T-helper 2 cell treated with Interferon-gamma antibody and Interleukin-4, amounts not matched to agents 5 μg/mL and 100 μg/mL, for 36 hours (primary cell): ENCODE results near the gene TMPRSS6.

Experiments used
- DNase-seq: peaks from one replicate; pipeline ENCODE4 v3.0.0; 2021; ENCODE audit warnings: low spot score
- H3K27ac Mint-ChIP-seq: one replicate; pipeline ENCODE4 v1.8.0; 2021; ENCODE audit warnings: mild to moderate bottlenecking, mixed read lengths
- H3K27me3 Mint-ChIP-seq: one replicate; pipeline ENCODE4 v1.8.0; 2021; ENCODE audit warnings: low read depth, mixed read lengths
- H3K36me3 Mint-ChIP-seq: one replicate; pipeline ENCODE4 v1.8.0; 2021; ENCODE audit warnings: low read depth, mixed read lengths
- H3K4me1 Mint-ChIP-seq: one replicate; pipeline ENCODE4 v1.8.0; 2021; ENCODE audit warnings: low read depth, mixed read lengths
- H3K4me3 Mint-ChIP-seq: one replicate; pipeline ENCODE4 v1.8.0; 2022; ENCODE audit warnings: mild to moderate bottlenecking, moderate library complexity, mixed read lengths
- H3K9me3 Mint-ChIP-seq: one replicate; pipeline ENCODE4 v1.8.0; 2021; ENCODE audit warnings: mixed read lengths

Gene TMPRSS6

DNA sequence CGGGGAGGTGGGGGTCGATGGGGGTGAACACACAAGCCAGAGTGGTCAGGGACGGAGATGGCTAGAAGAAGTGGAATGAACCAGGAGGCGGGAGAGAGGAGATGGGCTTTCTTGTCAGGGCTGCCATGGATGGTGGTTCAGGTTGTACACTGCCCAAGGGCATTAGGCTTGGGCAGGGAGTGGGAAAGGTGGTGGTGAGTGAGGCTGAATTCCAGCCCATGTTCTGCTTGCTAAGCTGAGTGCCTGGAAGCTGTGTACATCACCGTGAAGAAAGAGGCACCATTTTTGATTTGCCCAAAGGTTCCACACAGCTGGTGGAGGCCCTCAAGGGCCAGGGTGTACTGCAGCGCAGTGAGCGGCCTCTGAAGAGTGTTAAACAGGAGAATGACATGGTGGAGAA is 23.3 kb upstream of the TMPRSS6 start:
- H3K4me1 Mint-ChIP-seq = peaks cover 5% of the 10 kb centered on the region
- H3K36me3 Mint-ChIP-seq = peaks cover 64% of the 10 kb centered on the region
- H3K9me3 Mint-ChIP-seq = no peaks in the 10 kb centered on the region
- no peak for DNase-seq
- peak overlapping the region; percentile 24 for H3K27ac Mint-ChIP-seq
- no peak overlapping the region for H3K4me3 Mint-ChIP-seq
- H3K27me3 Mint-ChIP-seq = no peaks in the 10 kb centered on the region

DNA sequence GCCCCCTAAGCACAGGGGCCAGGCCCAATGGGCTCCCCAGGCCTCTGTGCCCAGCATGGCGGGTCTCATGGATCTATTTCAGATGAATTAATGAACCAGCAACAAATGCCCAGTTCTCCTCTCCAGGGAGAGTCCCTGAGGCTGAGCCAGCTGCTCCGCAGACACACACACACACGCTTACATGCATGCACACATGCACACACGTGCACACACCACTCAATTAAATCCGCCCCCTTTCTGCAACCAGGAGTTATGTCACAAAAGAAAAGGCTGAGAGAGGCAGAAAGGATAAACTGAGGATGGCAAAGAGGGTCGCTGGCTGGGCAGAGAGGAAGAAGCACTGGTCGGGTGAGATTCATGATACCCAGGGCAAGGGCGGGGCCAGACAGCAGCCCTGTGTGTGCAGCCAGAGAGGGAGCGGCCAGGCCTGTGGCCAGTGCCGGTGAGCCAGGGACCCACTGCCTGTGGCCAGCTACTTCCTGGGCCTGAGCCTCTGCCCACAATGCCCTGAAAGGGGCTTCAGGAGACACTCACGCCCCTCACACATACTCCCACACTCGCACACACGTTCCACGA is 20.4 kb upstream of the TMPRSS6 start:
- DNase-seq = no peak
- H3K27ac Mint-ChIP-seq = no peak overlapping the region
- peaks cover 67% of the 10 kb centered on the region for H3K36me3 Mint-ChIP-seq
- no peak overlapping the region for H3K4me3 Mint-ChIP-seq
- H3K9me3 Mint-ChIP-seq = no peaks in the 10 kb centered on the region
- no peaks in the 10 kb centered on the region for H3K27me3 Mint-ChIP-seq
- H3K4me1 Mint-ChIP-seq = peaks cover 11% of the 10 kb centered on the region

DNA sequence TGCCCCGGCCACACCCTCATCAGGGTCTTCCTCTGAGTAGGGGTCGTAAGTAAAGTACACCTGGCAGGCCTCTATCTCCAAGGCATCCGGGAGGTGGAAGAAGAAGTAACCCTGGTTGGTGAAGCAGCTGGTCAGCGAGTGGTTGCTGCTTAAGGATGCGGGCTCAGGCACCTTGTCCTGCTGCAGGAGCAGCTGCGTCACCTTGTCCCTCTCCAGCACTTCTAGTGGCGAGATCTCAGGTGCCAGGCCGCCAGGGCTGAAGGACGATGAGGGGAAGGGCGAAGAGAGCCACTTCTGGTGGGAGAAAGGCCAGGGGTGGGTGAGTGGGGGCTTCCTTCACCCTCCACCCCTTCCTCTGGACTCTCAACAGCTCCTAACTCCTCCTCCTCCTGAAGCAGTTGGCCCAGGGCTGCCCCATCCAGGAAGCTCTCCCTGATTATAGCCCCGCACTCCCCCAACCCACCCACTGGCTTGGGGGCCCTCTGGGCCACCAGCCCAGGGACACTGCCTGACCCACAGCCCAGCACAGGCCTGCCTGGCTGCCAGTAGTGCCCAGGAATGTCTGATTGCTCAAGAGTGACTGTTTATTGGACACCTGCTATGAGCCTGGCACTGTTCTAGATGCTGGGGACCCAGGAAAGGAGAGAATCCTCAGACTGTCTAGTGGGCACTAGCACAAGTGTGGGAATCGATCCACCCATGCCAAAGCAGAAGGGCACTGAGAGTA is 19.2 kb upstream of the TMPRSS6 start:
- Mint-ChIP-seq H3K9me3 (no peaks in the 10 kb centered on the region), H3K36me3 (peaks cover 63% of the 10 kb centered on the region), H3K27me3 (no peaks in the 10 kb centered on the region), H3K4me3 (no peak overlapping the region), H3K4me1 (peaks cover 18% of the 10 kb centered on the region), H3K27ac (peak overlapping the region; percentile 41)
- DNase-seq = no peak

DNA sequence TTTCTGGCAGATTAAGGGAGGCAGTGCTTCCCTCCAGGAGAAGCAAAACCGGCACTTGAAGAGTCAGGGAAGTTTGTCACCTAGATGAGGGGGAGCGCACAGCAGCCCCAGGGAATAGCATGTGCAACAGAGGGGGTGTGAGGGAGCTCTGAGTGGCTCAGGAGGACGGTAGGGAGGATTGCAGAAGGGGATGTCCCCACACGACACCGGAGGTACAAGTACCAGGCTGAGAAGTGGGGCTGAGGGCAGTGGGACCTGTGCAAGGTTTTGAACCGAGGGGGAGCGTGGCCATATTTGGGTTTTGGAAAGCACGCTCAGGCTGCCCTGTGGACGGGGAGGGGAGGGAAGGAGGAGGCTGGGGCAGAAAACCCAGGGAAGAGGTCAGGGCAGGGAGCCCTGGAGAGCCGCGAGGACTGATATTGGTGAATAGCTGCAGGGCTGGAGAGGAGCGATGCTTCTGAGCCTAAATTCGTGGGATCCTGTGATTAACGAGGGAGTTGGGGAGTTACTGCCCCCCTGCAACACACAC is 17.9 kb upstream of the TMPRSS6 start:
- H3K9me3 Mint-ChIP-seq = no peaks in the 10 kb centered on the region
- H3K4me3 Mint-ChIP-seq = no peak overlapping the region
- H3K27ac Mint-ChIP-seq = peak overlapping the region; percentile 62
- DNase-seq = no peak
- H3K27me3 Mint-ChIP-seq = no peaks in the 10 kb centered on the region
- peaks cover 59% of the 10 kb centered on the region for H3K36me3 Mint-ChIP-seq
- H3K4me1 Mint-ChIP-seq = peaks cover 31% of the 10 kb centered on the region

DNA sequence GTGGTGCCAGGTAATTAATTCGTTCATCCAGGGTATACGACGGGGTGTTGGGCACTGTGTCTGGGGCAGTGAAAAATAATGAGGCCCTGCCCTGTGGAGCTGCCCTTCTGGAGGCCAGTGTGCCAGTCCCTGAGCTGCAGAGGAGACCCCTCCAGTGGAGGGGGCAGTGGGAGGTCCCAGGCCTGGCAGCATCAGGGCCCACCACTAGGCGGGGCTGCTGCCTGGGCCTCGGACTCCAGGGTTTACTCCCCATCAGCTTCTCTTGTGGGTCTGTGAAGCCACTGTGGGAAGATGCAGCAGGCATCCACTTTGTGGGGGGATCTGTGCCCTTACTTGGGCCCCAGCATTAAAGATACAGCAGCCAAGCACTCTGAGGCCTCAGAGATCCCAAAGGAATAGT is 17.4 kb upstream of the TMPRSS6 start:
- Mint-ChIP-seq H3K9me3 (no peaks in the 10 kb centered on the region), H3K36me3 (peaks cover 55% of the 10 kb centered on the region), H3K4me3 (no peak overlapping the region), H3K27ac (no peak overlapping the region), H3K4me1 (peaks cover 36% of the 10 kb centered on the region), H3K27me3 (no peaks in the 10 kb centered on the region)
- DNase-seq = no peak

DNA sequence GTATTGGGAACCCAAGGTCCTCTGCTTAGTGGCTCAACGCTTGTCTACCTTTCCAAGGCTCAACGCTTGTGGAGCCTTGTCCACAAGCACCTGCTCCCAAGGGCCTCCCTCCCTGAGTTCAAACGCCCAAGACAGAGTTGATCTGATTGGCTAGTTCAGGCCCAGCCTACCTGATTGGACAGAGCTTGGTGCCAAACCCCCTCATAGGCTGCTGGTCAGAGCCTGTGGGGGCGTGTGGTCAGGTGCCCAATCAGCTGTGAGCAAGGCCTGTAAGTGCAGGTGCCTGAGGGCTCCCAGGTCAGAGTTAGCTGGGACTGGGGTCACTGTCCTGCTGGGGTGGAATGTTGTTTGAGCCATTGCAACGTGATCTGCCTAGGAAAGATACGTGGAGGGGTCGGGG is 16.9 kb upstream of the TMPRSS6 start:
- H3K4me3 Mint-ChIP-seq = no peak overlapping the region
- peak overlapping the region; percentile 17 for H3K27ac Mint-ChIP-seq
- H3K36me3 Mint-ChIP-seq = peaks cover 53% of the 10 kb centered on the region
- no peaks in the 10 kb centered on the region for H3K9me3 Mint-ChIP-seq
- no peak for DNase-seq
- no peaks in the 10 kb centered on the region for H3K27me3 Mint-ChIP-seq
- H3K4me1 Mint-ChIP-seq = peaks cover 38% of the 10 kb centered on the region

DNA sequence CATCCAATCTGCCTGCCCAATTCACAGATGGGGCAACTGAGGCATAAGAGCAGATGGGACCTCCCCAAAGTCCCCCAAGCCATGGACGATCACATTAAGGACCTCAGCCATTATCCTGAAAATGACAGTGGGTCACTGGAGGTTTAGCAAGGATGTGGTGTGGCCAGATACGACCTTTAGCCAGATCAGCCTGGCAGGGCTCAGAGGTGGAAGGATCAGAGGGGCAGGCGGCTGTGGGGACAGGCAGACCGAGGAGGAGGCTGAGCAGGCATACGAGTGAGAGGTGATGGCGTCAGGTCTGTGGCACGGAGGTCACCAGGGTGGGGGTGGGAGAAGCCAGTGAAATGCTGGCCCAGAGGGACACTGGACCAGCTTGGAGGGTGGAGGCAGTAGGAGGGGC is 14.1 kb upstream of the TMPRSS6 start:
- Mint-ChIP-seq H3K36me3 (peaks cover 42% of the 10 kb centered on the region), H3K27me3 (no peaks in the 10 kb centered on the region), H3K4me3 (no peak overlapping the region), H3K27ac (peak overlapping the region; percentile 100), H3K9me3 (no peaks in the 10 kb centered on the region), H3K4me1 (peaks cover 52% of the 10 kb centered on the region)
- DNase-seq = no peak

DNA sequence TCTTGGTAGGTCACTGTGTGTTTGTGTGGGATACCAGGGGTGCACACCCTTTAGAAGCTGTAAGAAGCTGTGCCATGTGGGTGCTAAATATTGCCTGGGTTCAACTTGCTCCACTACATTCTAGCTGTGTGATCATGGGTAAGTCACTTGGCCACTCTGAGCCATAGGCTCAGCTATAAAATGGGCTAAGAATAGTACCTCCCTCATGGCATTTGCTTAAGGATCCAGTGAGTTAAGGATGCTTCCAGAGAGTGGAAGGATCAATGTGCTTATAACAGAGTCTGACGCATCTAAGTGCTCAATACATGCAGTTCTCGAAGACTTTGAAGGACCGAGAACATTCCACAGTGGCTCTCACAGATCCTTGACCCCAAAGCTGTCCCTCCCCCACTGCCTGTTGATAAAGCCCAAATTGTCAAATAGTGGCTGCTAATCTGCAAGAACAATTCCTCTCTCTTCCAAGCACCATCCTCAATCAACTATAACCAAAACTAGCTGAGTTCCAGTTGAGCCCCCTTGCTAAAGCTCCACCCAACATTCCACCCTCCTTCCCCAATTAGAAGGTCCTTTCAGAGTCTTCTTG is 13.2 kb upstream of the TMPRSS6 start:
- Mint-ChIP-seq H3K27me3 (no peaks in the 10 kb centered on the region), H3K4me1 (peaks cover 60% of the 10 kb centered on the region), H3K36me3 (peaks cover 44% of the 10 kb centered on the region), H3K9me3 (no peaks in the 10 kb centered on the region), H3K27ac (peak overlapping the region; percentile 100), H3K4me3 (peak overlapping the region; percentile 79)
- no peak for DNase-seq

DNA sequence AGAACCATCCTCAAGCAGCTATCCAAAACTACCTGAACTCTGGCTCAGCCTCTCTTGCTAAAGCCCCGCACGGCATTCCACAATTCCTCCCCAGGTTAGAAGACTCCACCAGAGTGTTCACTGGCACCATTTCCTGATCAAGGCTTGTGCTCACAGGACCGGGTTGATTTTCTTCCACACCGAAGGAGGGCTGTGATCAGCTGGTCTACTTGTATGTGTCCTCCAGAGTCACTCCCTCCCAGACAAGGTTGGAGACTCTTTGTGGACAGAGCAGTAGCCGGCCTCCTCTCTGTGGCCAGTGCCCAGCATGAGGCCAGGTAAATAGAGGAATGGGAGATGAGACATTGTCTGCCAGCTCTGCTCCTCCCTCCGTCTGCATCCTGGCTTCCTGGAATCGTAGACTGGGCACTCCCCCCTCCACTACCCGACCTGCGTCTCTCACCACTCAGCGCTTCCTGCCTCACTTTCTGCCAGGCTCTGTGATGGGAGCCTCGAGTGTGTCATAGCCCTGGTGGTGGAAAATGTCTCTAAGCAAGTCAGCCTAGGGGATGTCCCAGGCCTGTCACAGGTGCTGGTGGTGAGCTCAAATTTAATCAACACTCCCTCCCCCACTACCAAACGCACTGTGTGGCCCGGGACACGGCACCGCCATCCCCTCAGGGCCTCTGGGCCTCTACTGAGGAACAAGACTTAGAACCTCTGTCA is 12.5 kb upstream of the TMPRSS6 start:
- H3K9me3 Mint-ChIP-seq = no peaks in the 10 kb centered on the region
- H3K27me3 Mint-ChIP-seq = no peaks in the 10 kb centered on the region
- H3K4me1 Mint-ChIP-seq = peaks cover 59% of the 10 kb centered on the region
- H3K36me3 Mint-ChIP-seq = peaks cover 38% of the 10 kb centered on the region
- DNase-seq = peak; percentile 95
- H3K4me3 Mint-ChIP-seq = peak overlapping the region; percentile 79
- peak overlapping the region; percentile 100 for H3K27ac Mint-ChIP-seq

DNA sequence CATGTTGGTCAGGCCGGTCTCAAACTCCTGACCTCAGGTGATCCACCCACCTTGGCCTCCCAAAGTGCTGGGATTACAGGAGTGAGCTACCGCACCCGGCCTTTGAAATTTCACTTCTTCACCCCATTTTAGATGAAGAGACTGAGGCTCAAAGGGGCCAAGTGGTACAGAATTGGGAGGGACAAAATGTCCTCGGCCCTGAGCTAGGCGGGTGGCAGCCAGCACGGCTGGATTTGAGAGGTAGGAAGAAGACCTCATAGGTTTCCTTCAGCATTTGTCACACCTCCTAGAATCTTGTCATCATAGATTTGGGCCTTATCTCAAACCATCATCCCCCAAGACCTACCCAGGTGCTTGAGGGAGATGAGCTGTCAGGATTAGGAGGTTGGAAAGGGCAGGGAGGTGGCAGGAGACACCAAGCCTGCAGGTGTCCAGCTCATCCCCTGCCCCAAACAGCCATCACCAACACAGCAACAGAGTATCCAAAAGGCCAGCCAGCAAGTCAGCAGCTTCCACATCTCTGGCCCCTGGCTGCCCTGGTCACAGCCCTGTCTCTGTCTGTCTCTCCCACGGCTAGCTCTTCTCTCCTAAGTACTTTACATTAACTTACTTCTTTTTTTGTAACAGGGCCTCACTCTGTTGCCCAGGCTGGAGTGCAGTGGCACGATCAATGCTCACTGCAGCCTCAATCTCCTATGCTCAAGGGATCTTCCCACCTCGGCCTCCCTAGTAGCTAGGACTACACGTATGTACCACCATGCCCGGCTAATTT is 11.2 kb upstream of the TMPRSS6 start:
- peaks cover 28% of the 10 kb centered on the region for H3K36me3 Mint-ChIP-seq
- peak overlapping the region; percentile 100 for H3K27ac Mint-ChIP-seq
- H3K4me3 Mint-ChIP-seq = peak overlapping the region; percentile 25
- H3K4me1 Mint-ChIP-seq = peaks cover 59% of the 10 kb centered on the region
- no peaks in the 10 kb centered on the region for H3K9me3 Mint-ChIP-seq
- no peaks in the 10 kb centered on the region for H3K27me3 Mint-ChIP-seq
- no peak for DNase-seq

DNA sequence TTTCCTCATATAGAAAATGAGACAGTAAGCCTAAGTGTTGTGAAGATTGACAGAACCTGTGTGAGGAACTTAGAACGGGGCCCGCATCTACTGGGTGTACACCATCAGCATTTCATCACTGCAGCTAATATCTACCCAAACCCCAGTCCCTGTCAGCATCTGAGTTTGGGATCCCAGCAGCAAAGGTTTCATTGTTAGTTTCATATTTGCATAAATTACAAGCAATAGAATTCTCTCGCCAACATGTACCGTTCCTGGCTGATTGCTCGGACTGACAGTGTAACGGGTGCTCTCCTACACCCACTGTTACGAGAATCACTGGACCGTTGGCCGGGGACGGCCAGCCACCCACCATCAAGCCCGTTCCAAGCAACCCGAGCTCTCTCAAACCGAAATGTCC is 10.4 kb upstream of the TMPRSS6 start:
- no peaks in the 10 kb centered on the region for H3K27me3 Mint-ChIP-seq
- H3K4me1 Mint-ChIP-seq = peaks cover 57% of the 10 kb centered on the region
- H3K4me3 Mint-ChIP-seq = no peak overlapping the region

DNA sequence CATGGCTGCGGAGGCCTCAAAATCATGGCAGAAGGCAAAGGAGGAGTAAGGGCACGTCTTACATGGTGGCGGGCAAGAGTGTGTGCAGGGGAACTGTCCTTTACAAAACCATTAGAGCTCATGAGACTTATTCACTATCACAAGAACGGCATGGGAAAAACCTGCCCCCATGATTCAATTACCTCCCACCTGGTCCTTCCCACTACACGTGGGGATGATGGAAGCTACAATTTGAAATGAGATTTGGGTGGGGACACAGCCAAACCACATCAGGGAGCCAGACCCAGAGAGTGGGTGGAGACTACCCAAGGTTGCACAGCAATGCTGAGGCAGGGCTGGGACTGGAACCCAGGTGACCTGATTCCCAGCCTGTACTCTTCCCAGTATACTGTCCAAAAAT is 8.6 kb upstream of the TMPRSS6 start:
- Mint-ChIP-seq H3K4me1 (peaks cover 48% of the 10 kb centered on the region), H3K9me3 (no peaks in the 10 kb centered on the region), H3K36me3 (peaks cover 8% of the 10 kb centered on the region), H3K27me3 (no peaks in the 10 kb centered on the region), H3K27ac (peak overlapping the region; percentile 34), H3K4me3 (no peak overlapping the region)
- no peak for DNase-seq

More for the DNA sequence above, 10.4 kb upstream of the TMPRSS6 start:
- peak overlapping the region; percentile 100 for H3K27ac Mint-ChIP-seq
- no peak for DNase-seq
- H3K36me3 Mint-ChIP-seq = peaks cover 20% of the 10 kb centered on the region
- no peaks in the 10 kb centered on the region for H3K9me3 Mint-ChIP-seq

DNA sequence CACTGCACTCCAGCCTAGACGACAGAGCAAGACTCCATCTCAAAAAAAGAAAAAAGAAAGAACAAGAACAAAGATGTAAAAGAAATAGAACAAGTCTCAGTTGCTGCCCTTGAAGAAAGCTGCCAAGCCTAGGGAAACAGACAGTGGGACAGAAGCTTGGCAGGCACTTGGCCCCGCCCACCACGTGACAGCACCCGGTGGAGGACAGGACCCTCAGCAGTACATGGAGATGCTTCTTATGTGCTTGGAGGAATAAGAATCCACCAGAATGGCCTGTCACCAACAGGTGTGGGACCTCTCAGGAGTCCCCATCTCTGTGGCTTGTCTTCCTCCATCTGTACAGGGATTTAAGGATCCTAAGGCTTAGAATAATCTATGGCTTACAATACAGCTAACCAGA is 7.6 kb upstream of the TMPRSS6 start:
- Mint-ChIP-seq H3K4me1 (peaks cover 38% of the 10 kb centered on the region), H3K9me3 (no peaks in the 10 kb centered on the region), H3K27ac (no peak overlapping the region), H3K36me3 (peaks cover 5% of the 10 kb centered on the region), H3K4me3 (no peak overlapping the region), H3K27me3 (no peaks in the 10 kb centered on the region)
- DNase-seq = no peak
